Brain microvascular endothelial cell (primary cell): ENCODE measurements around the gene WDHD1.
"Not testable (repeated sequence)": the region's sequence is repeated elsewhere in the genome, so short reads cannot be mapped to it uniquely, and the experiment has no call there.

Experiments used
- DNase-seq: peaks from one replicate; pipeline ENCODE4 v3.0.0-alpha.2; 2020
- H3K27ac ChIP-seq: fragments of 250-450 bp; sonication (Bioruptor Pico); 2 replicates; pipeline ENCODE4 v1.5.1; 2020; ENCODE audit warnings: mild to moderate bottlenecking, moderate library complexity
- H3K27me3 ChIP-seq: fragments of 250-450 bp; sonication (Bioruptor Pico); replicated peaks from 2 replicates; pipeline ENCODE4 v1.5.1; 2020; ENCODE audit warnings: mild to moderate bottlenecking
- H3K36me3 ChIP-seq: fragments of 250-450 bp; sonication (Bioruptor Pico); replicated peaks from 2 replicates; pipeline ENCODE4 v1.5.1; 2020; ENCODE audit warnings: mild to moderate bottlenecking
- H3K4me3 ChIP-seq: 2 replicates; pipeline ENCODE4 v1.5.1; 2011; ENCODE audit warnings: low read depth, mild to moderate bottlenecking, control low read depth, low read length, moderate library complexity
- in situ Hi-C: cut with HindIII; loops from 2 replicates; pipeline ENCODE4 v1.10.0; 2017; ENCODE audit warnings: low sequenced_read_pairs, low pct_ligation_motif_present
- TF ChIP-seq, protein P1 (sequence below): IDR thresholded peaks from 2 replicates; pipeline ENCODE4 v1.5.1; 2011; ENCODE audit warnings: low read depth, mild to moderate bottlenecking, moderate library complexity, low read length, control low read depth, inconsistent platforms; ENCODE audit errors: missing control alignments

Gene WDHD1

GRCh38 chr14:54974788-54975414 lies 52.0 kb downstream of the WDHD1 start:
- in situ Hi-C loops: no loop called here
- no peaks in the 10 kb centered on the region for H3K36me3 ChIP-seq
- TF ChIP-seq, protein P1, sequence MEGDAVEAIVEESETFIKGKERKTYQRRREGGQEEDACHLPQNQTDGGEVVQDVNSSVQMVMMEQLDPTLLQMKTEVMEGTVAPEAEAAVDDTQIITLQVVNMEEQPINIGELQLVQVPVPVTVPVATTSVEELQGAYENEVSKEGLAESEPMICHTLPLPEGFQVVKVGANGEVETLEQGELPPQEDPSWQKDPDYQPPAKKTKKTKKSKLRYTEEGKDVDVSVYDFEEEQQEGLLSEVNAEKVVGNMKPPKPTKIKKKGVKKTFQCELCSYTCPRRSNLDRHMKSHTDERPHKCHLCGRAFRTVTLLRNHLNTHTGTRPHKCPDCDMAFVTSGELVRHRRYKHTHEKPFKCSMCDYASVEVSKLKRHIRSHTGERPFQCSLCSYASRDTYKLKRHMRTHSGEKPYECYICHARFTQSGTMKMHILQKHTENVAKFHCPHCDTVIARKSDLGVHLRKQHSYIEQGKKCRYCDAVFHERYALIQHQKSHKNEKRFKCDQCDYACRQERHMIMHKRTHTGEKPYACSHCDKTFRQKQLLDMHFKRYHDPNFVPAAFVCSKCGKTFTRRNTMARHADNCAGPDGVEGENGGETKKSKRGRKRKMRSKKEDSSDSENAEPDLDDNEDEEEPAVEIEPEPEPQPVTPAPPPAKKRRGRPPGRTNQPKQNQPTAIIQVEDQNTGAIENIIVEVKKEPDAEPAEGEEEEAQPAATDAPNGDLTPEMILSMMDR: no peak
- no peaks in the 10 kb centered on the region for H3K27me3 ChIP-seq
- DNase-seq: no peak
- H3K4me3 ChIP-seq: no peak overlapping the region
- no peak overlapping the region for H3K27ac ChIP-seq

- TF ChIP-seq, protein P1: no peak
- in situ Hi-C loops: no loop called here
- H3K36me3 ChIP-seq: no peaks in the 10 kb centered on the region
- DNase-seq: no peak
- no peak overlapping the region for H3K4me3 ChIP-seq
- no peak overlapping the region for H3K27ac ChIP-seq
- no peaks in the 10 kb centered on the region for H3K27me3 ChIP-seq
These were observed 59.4 kb downstream of the WDHD1 start for GRCh38 chr14:54967496-54967895.

GRCh38 chr14:54955143-54955542 lies 71.8 kb downstream of the WDHD1 start:
- Histone ChIP-seq H3K36me3 (no peaks in the 10 kb centered on the region), H3K27ac (no peak overlapping the region), H3K27me3 (no peaks in the 10 kb centered on the region), H3K4me3 (no peak overlapping the region)
- DNase-seq: no peak
- in situ Hi-C loops: no loop called here
- TF ChIP-seq, protein P1: no peak

DNA sequence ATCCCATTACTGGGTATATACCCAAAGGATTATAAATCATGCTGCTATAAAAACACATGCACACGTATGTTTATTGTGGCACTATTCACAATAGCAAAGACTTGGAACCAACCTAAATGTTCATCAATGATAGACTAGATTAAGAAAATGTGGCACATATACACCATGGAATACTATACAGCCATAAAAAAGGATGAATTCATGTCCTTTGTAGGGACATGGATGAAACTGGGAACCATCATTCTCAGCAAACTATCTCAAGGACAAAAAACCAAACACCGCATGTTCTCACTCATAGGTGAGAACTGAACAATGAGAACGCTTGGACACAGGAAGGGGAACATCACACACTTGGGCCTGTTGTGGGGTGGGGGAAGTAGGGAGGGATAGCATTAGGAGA lies 73.3 kb downstream of the WDHD1 start:
- not testable (repeated sequence) for H3K36me3 ChIP-seq

DNA sequence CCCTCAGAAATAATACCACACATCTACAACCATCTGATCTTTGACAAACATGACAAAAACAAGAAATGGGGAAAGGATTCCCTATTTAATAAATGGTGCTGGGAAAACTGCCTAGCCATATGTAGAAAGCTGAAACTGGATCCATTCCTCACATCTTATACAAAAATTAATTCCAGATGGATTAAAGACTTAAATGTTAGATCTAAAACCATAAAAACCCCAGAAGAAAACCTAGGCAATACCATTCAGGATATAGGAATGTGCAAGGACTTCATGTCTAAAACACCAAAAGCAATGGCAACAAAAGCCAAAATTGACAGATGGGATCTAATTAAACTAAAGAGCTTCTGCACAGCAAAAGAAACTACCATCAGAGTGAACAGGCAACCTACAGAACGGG lies 74.1 kb downstream of the WDHD1 start:
- H3K4me3 ChIP-seq, H3K27ac ChIP-seq, H3K27me3 ChIP-seq, H3K36me3 ChIP-seq, in situ Hi-C loops, DNase-seq: not testable (repeated sequence)

More for the DNA sequence above, 73.3 kb downstream of the WDHD1 start:
- in situ Hi-C loops, DNase-seq, H3K27me3 ChIP-seq, H3K27ac ChIP-seq, H3K4me3 ChIP-seq: not testable (repeated sequence)

DNA sequence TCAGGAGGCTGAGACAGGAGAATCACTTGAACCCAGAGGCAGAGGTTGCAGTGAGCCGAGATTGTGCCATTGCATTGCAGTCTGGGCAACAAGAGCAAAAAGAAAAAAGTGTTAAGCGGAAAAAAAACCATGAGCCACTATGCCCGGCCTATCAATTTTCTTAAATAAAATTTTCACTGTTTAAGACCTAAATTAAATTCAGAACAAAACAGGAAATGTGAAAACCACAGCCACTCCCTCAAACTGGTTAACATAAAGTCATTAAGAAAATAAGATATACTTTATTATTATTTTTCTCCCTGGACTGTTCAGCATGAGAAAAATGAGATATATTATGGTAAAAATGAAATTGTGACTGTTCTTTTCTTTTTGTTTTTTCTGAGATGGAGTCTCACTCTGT lies 79.7 kb downstream of the WDHD1 start:
- no peak for DNase-seq
- in situ Hi-C loops: no loop called here
- Histone ChIP-seq H3K36me3 (no peaks in the 10 kb centered on the region), H3K27ac (no peak overlapping the region), H3K27me3 (no peaks in the 10 kb centered on the region), H3K4me3 (no peak overlapping the region)
- TF ChIP-seq, protein P1: no peak

GRCh38 chr14:54946500-54946899 lies 80.4 kb downstream of the WDHD1 start:
- no peak for DNase-seq
- H3K4me3 ChIP-seq: no peak overlapping the region
- H3K36me3 ChIP-seq: no peaks in the 10 kb centered on the region
- TF ChIP-seq, protein P1: no peak
- in situ Hi-C loops: no loop called here
- H3K27ac ChIP-seq: no peak overlapping the region
- no peaks in the 10 kb centered on the region for H3K27me3 ChIP-seq
